Activated T-helper 9 cell treated with anti-CD3 and anti-CD28 coated beads, Interleukin-2, amount 50 U/mL, for 16 hours (primary cell): ENCODE data around the gene GRID1.
"Not testable (repeated sequence)": the region's sequence is repeated elsewhere in the genome, so short reads cannot be mapped to it uniquely, and the experiment has no call there.

Experiments used
- DNase-seq: peaks from one replicate; pipeline ENCODE4 v3.0.0-alpha.2; 2020; ENCODE audit warnings: low read depth

Gene GRID1

GRCh38 chr10:85791818-85792532 lies 574.6 kb downstream of the GRID1 start:
- DNase-seq, result no peak

GRCh38 chr10:85789982-85790789 lies 576.4 kb downstream of the GRID1 start:
- DNase-seq, result no peak

- no peak for DNase-seq
Measured at GRCh38 chr10:85789125-85789524, 577.5 kb downstream of the GRID1 start.

- DNase-seq, result no peak
Measured at GRCh38 chr10:85788570-85788969, 578.0 kb downstream of the GRID1 start.

- no peak for DNase-seq
Measured at GRCh38 chr10:85787881-85788280, 578.7 kb downstream of the GRID1 start.

- DNase-seq, result no peak
Measured at GRCh38 chr10:85787393-85787792, 579.2 kb downstream of the GRID1 start.

GRCh38 chr10:85786401-85786899 lies 580.1 kb downstream of the GRID1 start:
- DNase-seq, result no peak

- DNase-seq, result no peak
Measured at GRCh38 chr10:85784792-85785191, 581.8 kb downstream of the GRID1 start.

- no peak for DNase-seq
Measured at GRCh38 chr10:85781404-85781803, 585.2 kb downstream of the GRID1 start.

GRCh38 chr10:85778074-85778473 lies 588.5 kb downstream of the GRID1 start:
- DNase-seq, result no peak

GRCh38 chr10:85767891-85768290 lies 598.7 kb downstream of the GRID1 start:
- no peak for DNase-seq

- no peak for DNase-seq
Measured at GRCh38 chr10:85764108-85764507, 602.5 kb downstream of the GRID1 start.

GRCh38 chr10:85761906-85762445 lies 604.6 kb downstream of the GRID1 start:
- no peak for DNase-seq

- DNase-seq, result no peak
Measured at GRCh38 chr10:85741626-85742300, 624.8 kb downstream of the GRID1 start.

GRCh38 chr10:85735997-85736396 lies 630.6 kb downstream of the GRID1 start:
- no peak for DNase-seq

GRCh38 chr10:85734791-85735190 lies 631.8 kb downstream of the GRID1 start:
- no peak for DNase-seq

- DNase-seq, result no peak
Measured at GRCh38 chr10:85724215-85724614, 642.4 kb downstream of the GRID1 start.

GRCh38 chr10:85720931-85721590 lies 645.5 kb downstream of the GRID1 start:
- DNase-seq, result no peak

GRCh38 chr10:85719408-85719807 lies 647.2 kb downstream of the GRID1 start:
- DNase-seq, result no peak

GRCh38 chr10:85713885-85714284 lies 652.7 kb downstream of the GRID1 start:
- DNase-seq, result no peak

- DNase-seq, result no peak
Measured at GRCh38 chr10:85702768-85703167, 663.8 kb downstream of the GRID1 start.

GRCh38 chr10:85699066-85699465 lies 667.5 kb downstream of the GRID1 start:
- DNase-seq, result not testable (repeated sequence)
